Stimulated activated CD4-positive, alpha-beta T cell treated with anti-CD3 and anti-CD28 coated beads, TNF-alpha, amount 100 ng/mL, for 4 hours (primary cell): ENCODE results near the gene RBPMS2.

Experiments used
- DNase-seq, 3 experiments: peaks; one replicate each; pipeline ENCODE4 v3.0.0-alpha.2; 2020; ENCODE audit warnings: low read depth in 3 of 3

Gene RBPMS2

DNA sequence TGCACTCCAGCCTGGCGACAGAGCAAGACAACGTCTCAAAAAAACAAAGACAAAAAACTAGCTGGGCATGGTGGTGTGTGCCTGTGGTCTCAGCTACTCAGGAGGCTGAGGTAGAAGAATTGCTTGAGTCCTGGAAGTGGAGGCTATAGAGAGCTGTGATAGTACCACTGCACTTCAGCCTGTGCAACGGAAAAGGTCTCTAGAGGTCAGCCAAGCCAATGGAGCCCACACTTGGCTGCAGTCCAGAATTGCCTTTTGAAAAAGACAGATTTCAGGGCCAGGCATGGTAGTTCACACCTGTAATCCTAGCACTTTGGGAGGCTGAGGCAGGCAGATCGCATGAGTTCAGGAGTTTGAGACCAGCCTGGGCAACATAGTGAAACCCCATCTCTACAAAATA is 8.4 kb upstream of the RBPMS2 start:
- no peak for DNase-seq

DNA sequence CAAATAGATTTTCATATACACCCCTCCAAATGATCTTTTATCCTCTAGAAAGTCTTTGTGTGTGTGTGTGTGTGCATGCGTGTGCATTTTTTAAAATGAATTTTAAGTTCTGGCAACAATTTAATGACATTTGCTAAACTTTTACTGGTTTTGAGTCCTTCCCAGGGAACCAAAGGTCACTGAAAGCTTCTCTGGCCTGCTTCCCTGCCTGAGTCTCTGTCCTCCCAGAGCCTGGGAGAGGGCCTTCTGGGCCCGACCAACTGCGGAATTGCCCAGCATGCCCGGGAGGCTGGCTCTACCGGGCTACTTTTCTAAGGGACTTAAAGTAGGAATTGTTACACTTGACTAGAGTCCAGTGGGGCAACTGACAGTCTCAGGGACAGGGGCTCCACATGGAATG is 7.4 kb upstream of the RBPMS2 start:
- DNase-seq, result no peak

DNA sequence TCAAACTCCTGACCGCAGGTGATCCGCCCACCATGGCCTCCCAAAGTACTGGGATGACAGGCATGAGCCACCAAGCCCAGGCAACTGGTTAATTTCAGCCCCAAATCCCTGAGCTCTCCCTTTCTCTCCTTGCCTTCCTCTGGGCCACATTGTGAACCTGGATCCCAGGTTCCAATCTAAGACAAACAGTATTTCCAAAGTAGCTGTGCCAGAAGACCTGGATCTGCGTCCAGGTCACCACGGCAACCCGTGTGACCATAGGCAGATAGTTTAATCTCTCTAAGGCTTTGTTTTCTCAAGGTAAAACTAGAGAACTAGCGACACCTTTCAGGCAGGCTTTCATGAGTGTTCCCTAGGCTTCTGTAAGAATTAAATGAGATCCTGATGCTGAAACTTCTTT is 5.9 kb upstream of the RBPMS2 start:
- no peak for DNase-seq

DNA sequence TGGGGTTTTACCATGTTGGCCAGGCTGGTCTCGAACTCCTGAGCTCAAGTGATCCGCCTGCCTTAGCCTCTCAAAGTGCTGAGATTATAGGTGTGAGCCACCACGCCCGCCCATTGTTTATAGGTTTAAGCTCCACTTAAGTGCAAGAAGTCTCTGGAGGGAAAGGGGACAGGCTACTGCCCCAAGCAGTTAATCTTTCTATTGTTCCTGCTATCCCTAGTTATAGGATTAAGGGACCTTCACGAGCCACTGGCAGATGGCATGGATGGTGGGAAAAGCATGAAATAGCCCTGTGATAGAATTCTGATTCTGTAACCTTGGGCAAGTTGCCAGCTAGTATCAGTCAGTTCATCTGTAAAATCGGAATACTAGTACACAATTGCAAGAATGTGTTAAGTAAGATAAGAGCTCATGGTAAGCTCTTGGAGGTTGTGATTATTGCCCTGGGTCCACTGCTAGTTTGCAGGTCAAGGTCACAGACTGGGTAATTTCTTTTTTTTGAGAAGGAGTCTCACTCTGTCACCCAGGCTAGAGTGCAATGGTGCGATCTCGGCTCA is 5.3 kb upstream of the RBPMS2 start:
- no peak for DNase-seq

DNA sequence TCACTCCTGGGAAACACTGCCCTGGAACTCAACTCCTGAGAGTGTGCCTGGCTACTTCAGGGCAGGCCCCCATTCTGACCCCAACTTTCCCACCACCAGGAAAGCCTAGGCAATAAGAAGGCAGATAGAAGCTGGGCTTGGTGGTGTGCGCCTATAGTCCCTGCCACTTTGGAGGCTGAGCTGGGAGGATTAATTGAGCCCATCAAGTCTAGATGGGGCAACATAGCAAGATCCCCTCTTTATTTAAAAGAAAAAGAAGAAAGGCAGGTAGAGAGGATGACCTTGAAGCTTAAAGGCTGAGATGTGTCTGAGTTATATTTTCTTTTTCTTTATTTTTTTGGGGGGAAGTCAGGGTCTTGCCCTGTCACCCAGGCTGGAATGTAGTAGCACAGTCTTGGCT is 4.2 kb upstream of the RBPMS2 start:
- no peak for DNase-seq

DNA sequence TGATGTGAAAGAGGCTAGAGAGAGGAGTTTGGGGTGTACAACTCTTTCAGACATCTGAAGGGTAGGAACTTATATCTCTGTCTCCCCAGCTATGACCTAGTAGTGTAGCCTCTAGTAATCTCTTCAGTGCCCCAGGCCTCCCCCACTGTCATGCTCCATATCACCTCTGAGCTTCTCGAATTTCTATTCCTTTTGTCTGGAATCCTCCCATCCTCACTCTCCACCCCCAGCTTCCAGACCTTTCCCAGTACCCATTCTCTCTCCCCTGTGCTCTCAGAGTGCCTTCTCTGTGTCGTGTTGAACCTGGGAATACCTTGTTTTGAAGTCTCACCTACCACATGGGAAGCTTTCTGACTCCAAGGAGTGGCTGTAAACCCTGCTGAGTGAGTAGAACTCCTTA is 3.6 kb upstream of the RBPMS2 start:
- DNase-seq, result no peak

DNA sequence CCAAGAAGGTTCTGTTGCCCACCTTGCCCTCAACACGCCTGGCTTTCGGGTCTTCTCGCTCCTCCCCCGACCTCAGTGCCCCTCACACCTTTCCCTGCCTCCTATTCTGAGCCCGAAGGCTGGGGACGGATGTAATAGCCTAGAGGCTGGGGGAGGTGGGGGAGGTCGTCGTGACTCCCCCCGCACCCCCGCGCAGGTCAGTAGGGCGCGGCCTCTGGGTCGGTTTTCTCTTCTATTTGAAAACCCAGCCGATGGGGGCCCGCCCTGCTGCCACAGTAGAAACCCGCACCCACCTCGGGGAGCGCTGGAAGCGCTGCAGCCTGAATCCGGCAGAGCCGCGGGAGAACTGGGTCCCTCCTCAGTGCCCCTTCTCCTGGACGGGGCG is 1.0 kb upstream of the RBPMS2 start:
- DNase-seq, result no peak

DNA sequence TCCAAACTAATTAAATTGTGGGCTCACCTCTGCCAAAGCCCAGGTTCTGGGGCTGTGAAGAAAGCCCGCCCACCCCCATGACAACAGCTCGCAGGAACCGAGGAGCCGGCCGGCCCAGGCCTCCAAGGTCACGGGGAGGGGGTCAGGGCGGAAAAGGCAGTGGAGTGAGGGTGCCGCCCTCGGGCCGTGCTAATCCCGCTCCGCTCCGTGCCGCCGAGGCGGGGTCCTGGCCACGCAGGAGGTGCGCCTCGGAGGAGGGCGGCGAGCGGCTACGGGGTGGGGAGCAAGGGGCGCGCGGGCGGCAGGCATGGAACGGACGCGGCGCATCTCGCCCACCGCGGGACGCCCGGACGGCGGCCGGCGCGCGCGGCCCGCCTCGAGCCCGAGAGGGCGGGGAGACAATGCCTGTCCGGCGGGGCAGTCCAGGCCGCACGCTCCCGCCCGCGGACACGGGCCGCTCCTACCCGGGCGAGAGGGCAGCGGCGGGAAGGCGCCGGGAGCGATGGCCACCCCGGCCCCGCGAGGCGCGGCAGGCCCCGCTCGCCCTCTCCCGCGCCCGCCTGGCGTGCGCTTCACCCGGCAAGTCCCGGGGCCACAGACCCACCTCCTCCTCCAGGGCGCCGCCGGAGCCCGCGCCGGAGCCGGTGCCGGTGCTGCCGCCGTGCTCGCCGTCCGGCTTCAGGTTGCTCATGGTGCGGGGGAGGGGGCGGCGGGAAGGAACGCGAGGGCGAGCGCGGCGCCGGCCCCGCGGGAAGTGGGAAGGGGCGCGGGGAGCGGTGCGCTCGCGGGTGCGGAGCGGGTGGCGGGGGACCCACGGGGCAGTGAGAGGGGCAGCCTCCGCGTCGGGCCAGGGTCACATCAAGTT is 528 bp downstream of the RBPMS2 start:
- DNase-seq, result no peak

DNA sequence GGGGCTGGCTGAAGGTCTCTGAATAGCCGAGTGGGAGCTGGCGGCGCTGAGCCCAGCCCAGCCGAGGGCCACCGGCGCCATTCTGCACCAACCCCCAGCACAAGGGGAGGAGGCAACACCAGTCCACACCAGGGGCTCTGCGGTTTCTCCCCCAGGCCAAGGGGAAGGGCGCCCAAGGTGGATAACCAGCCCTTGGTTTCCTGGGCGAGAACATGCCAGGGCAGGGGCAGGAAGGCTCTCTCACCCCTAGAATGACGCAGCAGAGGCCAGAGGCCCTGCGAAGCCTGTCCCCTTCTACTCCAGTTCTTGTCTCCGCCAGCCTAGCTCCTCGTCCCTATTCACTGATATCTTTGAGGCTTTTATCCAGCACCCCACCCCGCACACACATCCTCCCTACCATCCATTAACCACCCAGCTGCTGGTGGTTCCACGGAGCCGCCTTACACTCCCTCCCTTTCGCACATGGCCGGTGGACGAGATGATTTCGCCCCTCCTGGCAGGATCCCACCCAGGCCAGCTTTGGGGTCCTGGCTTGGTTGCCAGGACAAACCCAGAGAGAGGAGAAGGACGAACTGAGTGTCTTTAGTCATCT is 1.3 kb downstream of the RBPMS2 start:
- no peak for DNase-seq

DNA sequence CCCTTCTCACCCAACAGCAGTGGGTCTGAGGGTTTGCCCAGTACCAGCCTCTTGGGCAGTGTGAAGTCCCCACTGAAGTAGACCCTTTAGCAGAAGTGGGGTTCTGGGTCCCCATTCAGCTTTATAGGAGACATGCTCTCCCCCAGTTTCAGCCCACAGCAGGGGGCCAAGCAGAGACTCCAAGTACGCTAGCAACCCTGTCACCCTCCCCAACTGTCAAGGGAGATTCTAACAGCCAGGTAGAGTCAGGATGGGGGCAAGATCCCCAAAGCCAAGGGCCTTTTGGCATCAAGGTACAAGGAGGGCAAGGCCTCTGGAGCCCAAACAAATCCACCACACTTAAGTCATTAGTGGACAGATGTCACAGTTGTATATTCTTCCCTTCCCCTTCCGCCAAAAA is 1.8 kb downstream of the RBPMS2 start:
- no peak for DNase-seq

DNA sequence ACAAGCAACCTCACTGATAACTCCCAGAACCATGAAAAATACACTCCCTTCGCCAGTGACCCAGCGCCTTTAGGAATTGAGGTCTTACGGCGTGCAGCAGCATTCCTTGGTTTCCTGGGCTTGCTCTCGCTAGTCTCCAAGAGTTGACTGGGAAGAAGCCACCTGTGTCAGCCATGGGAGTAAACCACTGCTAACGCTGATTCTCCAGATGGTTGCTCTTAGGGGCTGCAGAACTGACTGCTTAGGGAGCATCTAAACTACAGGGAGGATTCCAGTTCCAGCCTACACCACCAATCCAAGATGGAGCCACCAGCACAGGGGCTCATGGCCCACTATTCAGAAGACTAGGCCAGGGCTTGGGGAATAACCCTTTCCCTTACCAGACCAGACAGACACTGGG is 2.4 kb downstream of the RBPMS2 start:
- no peak for DNase-seq

DNA sequence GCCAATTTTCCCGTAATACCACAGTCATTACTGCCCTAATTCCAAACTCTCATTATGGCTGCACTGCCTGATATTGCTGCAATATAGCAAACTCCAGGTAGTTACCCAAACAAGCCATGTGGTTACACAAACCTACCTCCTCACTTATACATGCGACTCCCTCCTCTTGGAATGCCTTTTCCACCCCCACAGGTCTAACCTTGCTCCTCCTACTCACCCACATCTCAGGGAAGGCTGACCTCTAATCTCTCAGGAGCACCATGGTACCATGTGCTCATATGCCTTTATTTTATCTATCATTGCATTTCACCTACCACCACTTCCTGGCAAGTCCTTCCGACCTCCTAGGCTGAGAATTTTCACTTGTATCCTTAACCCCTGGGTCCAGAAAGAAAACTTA is 2.9 kb downstream of the RBPMS2 start:
- no peak for DNase-seq

DNA sequence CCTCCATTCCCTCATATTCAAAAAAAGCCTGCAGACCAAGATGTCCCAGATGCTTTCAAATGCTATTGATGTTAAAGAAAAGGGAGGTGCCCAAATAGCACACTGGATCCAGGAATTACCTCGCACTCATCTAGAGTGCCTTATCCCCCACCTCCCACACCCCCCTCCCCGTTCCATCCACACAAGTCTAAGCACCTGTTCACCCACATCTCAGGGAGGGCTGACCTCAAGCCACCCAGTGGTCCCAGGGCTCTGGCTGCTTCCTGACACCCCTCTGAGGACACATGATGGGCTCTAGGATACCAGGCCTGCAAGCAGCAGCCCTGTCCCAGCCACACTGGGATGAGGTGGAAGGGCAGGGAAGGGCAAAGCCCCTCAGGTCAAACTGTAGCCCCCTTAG is 4.8 kb downstream of the RBPMS2 start:
- no peak for DNase-seq

DNA sequence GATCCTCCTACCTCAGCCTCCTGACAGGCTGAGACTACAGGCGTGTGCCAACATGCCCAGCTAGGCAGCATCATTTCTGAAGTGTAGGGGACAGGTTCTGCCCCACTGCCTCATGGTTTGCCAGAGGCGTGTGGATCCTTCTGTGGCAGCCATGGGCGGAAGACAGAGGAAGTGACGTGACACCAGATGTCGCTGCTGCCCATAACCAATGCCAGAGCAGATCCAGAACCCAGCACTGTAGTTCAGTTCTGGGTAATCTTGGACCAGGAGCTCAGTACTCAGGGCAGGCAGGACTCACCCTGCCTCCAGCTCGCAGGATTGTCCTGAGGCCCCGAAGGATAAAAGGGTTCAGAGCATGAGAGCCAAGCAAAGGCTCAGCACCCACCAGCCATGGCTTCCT is 8.2 kb downstream of the RBPMS2 start:
- DNase-seq, result no peak

DNA sequence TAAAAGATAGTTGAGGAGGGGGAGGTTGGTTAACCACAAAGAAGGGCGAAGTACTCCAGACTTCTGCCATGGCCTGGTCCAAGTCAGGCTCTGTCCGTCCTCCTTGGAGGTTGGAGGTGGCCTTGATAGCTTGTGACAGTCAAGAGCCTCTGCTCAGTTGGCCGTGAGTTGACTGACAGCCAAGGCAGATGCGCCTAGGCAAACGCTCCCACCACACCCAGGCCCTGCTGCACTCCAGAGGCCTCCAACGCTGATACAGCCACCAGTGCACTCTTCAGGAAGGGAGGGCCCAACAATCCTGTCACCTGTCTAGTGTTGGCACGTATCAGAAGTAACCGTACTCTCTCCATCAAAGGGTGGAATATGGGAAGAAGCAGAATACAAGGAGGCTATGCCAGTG is 9.3 kb downstream of the RBPMS2 start:
- DNase-seq, result no peak

DNA sequence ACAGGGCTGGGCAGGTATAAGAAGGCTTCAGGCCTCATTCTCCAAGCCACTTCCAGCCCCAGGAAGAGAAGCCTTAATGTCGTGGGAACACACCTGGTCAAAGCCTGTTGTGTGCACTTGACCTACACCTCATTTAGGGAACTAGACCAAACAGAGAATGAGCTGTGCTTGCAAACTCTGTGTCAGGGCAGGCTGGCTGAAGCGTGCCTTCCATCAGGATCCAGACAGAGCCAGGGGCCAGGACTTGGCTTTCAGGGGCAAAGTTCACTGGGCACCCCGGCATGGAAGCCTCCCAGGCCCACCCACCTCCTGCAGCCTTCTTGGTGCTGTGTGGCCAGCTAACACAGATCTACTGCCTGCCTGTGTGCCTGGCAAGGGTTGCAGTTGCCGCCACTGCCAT is 11.5 kb downstream of the RBPMS2 start:
- no peak for DNase-seq

DNA sequence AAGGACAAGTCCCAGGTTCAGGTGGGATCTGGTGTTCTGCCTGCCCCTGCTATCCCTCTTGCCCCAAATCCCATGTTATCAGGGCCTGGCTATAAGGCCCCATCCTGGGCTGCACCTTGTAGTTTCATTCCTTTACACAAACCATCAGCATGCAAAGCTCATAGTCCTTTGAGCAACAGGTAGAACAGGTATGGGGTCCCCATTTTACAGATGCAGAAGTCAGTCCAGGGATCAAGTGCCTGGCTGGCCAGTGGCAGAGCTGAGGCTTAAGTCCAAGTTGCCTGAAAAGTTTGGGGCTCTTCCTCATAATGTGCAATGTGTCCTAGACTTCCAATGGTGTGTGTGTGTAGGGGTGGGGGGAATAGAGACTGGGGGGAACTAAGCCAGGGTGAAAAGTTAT is 11.9 kb downstream of the RBPMS2 start:
- no peak for DNase-seq

DNA sequence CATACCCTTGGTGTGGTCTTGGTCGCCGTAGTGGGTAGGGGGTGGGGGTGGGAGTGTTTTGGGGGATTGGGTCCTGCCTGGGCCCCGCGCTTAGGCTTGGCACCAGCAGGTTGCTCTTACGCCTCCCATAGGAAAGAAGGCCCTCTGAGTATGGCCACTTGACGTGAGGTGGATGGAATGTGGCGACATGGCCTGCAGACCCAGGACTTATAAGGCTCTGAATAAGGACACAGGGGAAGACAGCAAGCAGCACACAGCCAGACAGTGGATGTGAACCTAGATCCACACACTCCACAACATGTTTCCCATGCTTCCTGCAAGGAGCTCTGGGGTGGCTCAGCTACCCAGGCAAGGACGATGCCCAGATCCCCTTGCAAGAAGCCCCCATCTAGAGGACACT is 12.4 kb downstream of the RBPMS2 start:
- no peak for DNase-seq

DNA sequence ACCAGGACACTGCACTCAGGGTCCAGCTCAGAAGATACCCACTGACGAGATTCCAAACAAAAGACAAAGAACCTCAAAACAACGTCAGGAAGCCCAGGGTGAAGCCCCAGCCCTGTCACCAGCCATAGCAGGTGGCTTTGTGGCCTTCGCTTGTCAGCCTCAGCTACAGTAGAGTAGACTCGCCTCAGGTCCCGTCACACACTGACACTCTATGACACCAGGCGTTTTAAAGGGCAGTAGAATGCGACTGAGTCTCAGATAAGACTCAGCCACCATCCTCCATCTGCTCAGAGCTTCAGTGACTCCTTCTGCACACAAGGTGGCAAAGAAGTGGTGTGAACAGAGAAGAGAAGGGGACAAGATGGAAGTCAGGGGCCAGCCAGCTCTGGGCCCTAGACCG is 12.8 kb downstream of the RBPMS2 start:
- no peak for DNase-seq

DNA sequence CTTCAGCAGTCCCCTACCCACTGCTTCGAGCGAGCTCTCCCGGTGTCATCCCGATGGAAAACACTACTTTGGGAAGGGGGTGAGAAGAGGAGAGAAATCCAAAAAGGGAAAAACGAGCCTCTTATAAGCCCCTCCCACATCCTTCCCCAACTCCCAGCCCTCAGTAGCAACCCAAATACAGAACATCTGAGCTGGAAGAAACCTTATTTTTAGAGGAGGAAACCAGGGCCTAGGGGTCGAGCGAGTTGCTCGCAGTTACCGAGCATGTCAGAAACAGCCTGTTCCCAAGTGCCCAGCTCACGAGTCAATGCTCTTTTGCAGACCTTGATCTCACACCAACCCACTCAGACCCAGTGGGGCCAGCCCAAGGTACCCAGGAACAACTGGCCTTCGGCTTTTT is 14.2 kb downstream of the RBPMS2 start:
- no peak for DNase-seq

DNA sequence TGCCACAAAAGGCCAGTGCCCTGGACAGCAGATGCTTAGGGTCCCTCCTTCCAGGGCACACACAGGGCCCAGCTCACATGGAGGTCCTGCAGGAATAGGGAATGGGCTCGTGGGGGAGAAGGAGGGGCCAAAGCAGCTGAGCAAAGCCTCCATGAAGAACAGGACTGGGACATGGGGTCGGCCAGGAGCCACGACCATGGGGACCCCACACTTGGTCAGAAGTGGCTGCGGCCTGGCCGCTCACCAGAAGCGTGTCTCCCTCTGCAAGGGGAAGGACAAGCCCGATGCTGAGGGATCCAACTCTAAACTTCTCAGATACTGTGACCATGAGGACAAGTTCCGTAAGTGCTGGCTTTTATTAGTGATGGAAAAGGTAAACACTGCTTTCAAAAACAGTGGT is 15.3 kb downstream of the RBPMS2 start:
- DNase-seq, result no peak

DNA sequence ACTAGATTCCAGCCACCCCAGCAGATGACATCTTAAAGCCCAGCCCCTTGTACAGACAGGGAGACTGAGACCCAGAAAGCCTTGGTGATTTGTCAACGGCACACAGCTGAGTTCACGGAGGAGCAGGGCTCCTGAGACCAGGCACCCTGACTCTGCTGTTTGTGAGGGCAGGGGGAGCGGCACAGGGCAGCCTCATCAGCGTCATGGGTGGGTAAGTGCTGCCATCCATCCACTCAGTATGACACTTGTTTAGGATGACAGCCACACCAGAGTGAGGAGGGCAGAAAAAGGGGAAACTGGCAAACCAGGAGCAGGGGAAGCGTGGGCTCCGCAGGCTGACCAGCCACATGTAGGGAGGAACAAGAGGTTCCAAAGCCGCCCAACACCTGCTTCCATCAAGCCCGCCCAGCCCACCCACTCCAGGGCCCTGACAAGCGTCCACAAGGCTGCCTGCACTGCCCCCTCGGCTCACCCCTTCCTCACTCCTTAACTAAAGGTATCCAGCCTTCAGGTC is 19.9 kb downstream of the RBPMS2 start:
- no peak for DNase-seq
